A549 (cell line): Measurements from ENCODE around the gene RCAN2. TPM values are rescaled to one million over a fixed set of nuclear protein-coding genes. Genes with fewer than 3 reads are reported as not detected.

Experiments
- ATAC-seq, 2 experiments: fragments of 200-7000 bp in 1 of 2; fragments of >200 bp in 1 of 2; cut with Nextera tagmentation in 1 of 2; cut with Tn5 transposase in 1 of 2; 3 replicates each; pipeline versions ENCODE4 v1.8.0 to v1.9.1; 2018 to 2020; ENCODE audit warnings: mild to moderate bottlenecking in 1 of 2, moderate library complexity in 1 of 2
- CTCF ChIA-PET: fragments of 300-600 bp; sonication (Branson Sonifier 250); formaldehyde crosslinking; extraction: SDS; loops from one replicate; lab custom pipeline; 2021; ENCODE audit warnings: antibody characterized with exemption, inconsistent platforms; lab: Yijun Ruan, JAX
- POLR2A ChIA-PET: fragments of 350-600 bp; formaldehyde crosslinking; extraction: SDS; loops from one replicate; lab custom pipeline; 2021; ENCODE audit warnings: antibody characterized with exemption, inconsistent platforms; lab: Yijun Ruan, JAX
- DNase-seq, 2 experiments: peaks; one replicate each; pipeline versions ENCODE4 v3.0.0 to v3.0.0-alpha.2; 2011 to 2016; ENCODE audit warnings: low read depth in 1 of 2, low spot score in 1 of 2
- FAIRE-seq: peaks from 2 replicates; lab custom pipeline; 2011; peaks lifted over from hg19 to GRCh38; lab: Jason Lieb, UNC
- H3K27ac ChIP-seq, 2 experiments: fragments of >200 bp; sonication (Bioruptor Twin); formaldehyde crosslinking; 3 replicates each; pipeline ENCODE4 v1.5.1; 2016 to 2017
- H3K4me1 ChIP-seq: fragments of >200 bp; sonication (Bioruptor Twin); formaldehyde crosslinking; 3 replicates; pipeline ENCODE4 v1.6.1; 2016
- H3K4me2 ChIP-seq: fragments of >200 bp; sonication (Bioruptor Twin); formaldehyde crosslinking; 3 replicates; pipeline ENCODE4 v1.6.1; 2016
- H3K4me3 ChIP-seq: fragments of >200 bp; sonication (Bioruptor Twin); formaldehyde crosslinking; 3 replicates; pipeline ENCODE4 v1.5.1; 2016
- H3K9me3 ChIP-seq: fragments of >200 bp; sonication (Bioruptor Twin); formaldehyde crosslinking; 3 replicates; pipeline ENCODE4 v1.6.1; 2016
- EHF ChIP-seq: fragments of 250-450 bp; sonication (Bioruptor Pico); IDR thresholded peaks from 2 replicates; pipeline ENCODE4 v1.5.0; 2020; ENCODE audit warnings: mild to moderate bottlenecking
- FOSL2 ChIP-seq, 2 experiments: fragments of 450-650 bp in 1 of 2; fragments of >200 bp in 1 of 2; sonication (Bioruptor Twin) in 1 of 2; formaldehyde crosslinking; IDR thresholded peaks; 2 replicates each; pipeline versions ENCODE4 v1.5.0 to v1.6.1; 2016 to 2020; ENCODE audit warnings: mild to moderate bottlenecking in 1 of 2, moderate library complexity in 1 of 2
- GATA3 ChIP-seq: IDR thresholded peaks from 2 replicates; pipeline ENCODE4 v1.6.1; 2012; ENCODE audit warnings: borderline replicate concordance
- HOXA7 ChIP-seq: fragments of 250-450 bp; sonication (Bioruptor Pico); IDR thresholded peaks from 2 replicates; pipeline ENCODE4 v1.5.0; 2020; ENCODE audit warnings: mild to moderate bottlenecking, moderate library complexity
- KDM5A ChIP-seq: fragments of 200-600 bp; sonication (generic); IDR thresholded peaks from 2 replicates; pipeline ENCODE4 v1.6.1; 2016; ENCODE audit warnings: antibody characterized with exemption, mild to moderate bottlenecking
- MAFK ChIP-seq: fragments of 450-650 bp; IDR thresholded peaks from 2 replicates; pipeline ENCODE4 v1.6.1; 2014; ENCODE audit not compliant: partially characterized antibody
- NR3C1 ChIP-seq: fragments of >200 bp; sonication (Bioruptor Twin); formaldehyde crosslinking; IDR thresholded peaks from 3 replicates; pipeline ENCODE4 v1.6.1; 2017
- PHF8 ChIP-seq: fragments of 200-600 bp; sonication (generic); IDR thresholded peaks from 2 replicates; pipeline ENCODE4 v1.6.1; 2016; ENCODE audit warnings: low read depth, mild to moderate bottlenecking, antibody characterized with exemption, moderate library complexity, borderline replicate concordance
- RCOR1 ChIP-seq: fragments of 150-350 bp; IDR thresholded peaks from 2 replicates; pipeline ENCODE4 v1.6.1; 2014; ENCODE audit warnings: antibody characterized with exemption, low read length, low read depth
- RNF2 ChIP-seq: fragments of 200-600 bp; sonication (generic); IDR thresholded peaks from 2 replicates; pipeline ENCODE4 v1.6.1; 2016; ENCODE audit warnings: low read depth, mild to moderate bottlenecking, antibody characterized with exemption, moderate library complexity, borderline replicate concordance
- SREBF2 ChIP-seq: fragments of 450-650 bp; IDR thresholded peaks from 2 replicates; pipeline ENCODE4 v1.6.1; 2014; ENCODE audit warnings: mild to moderate bottlenecking, moderate library complexity
- TFCP2L1 ChIP-seq: fragments of 250-450 bp; sonication (Bioruptor Pico); IDR thresholded peaks from 2 replicates; pipeline ENCODE4 v1.5.0; 2021; ENCODE audit warnings: mild to moderate bottlenecking
- whole genome bisulfite sequencing: methylation state at CpG from one replicate; pipeline ENCODE4 v1.1.6; 2017; ENCODE audit errors: missing lambda C conversion rate; 5-methylcytosine and 5-hydroxymethylcytosine counted together
- polyA plus RNA-seq, 4 experiments: library from polyadenylated mRNA; depleted of rRNA in 3 of 4; stranded (reverse); fragments of >200 nt; fragmentation: RNase III in 1 of 4; extraction: RNeasy Plus Mini Kit Qiagen cat#74134 plus additional on column Dnase treatment in 1 of 4; gene quantifications; 2 replicates in 3 of 4; 3 replicates in 1 of 4; pipeline ENCODE4 v1.2.3, GENCODE V29; 2011 to 2017
- TF ChIP-seq, protein P1 (sequence below): fragments of 250-450 bp; sonication (Bioruptor Pico); IDR thresholded peaks from 2 replicates; pipeline ENCODE4 v1.5.0; 2020; ENCODE audit warnings: low read depth, mild to moderate bottlenecking, moderate library complexity
- TF ChIP-seq, protein P2 (sequence below): fragments of >200 bp; sonication (Bioruptor Twin); formaldehyde crosslinking; IDR thresholded peaks from 3 replicates; pipeline ENCODE4 v1.5.1; 2016
- TF ChIP-seq, protein P3 (sequence below): fragments of 200-600 bp; sonication (generic); IDR thresholded peaks from 2 replicates; pipeline ENCODE4 v1.6.1; 2016; ENCODE audit warnings: antibody characterized with exemption, mild to moderate bottlenecking, moderate library complexity

The RCAN2 gene
- polyA plus RNA-seq, 2 of the 4 experiments (the other 2 are of a cell fraction), result not detected

DNA sequence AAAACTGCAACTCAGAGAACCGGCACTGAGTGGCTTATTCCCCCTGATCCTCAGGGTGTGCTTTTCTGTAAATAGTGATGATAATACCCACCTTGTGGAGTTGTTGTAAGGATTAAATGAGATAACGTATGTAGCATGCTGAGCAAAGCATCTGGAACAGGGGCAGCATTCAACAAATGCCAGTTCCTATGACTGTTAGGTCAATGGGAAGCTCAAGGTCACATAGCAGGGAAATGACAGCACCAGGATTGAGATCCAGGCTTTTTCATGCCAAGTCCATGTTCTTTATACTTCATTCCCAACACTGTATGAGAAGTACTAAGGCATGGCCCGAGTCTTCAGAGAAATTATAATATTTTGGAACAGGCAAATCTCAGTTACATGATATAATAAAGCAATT, 5.1 kb downstream of the RCAN2 start:
- no peak for FAIRE-seq
- TF ChIP-seq RNF2 (no peak), KDM5A (no peak), SREBF2 (no peak), MAFK (no peak)
- TF ChIP-seq, protein P1, sequence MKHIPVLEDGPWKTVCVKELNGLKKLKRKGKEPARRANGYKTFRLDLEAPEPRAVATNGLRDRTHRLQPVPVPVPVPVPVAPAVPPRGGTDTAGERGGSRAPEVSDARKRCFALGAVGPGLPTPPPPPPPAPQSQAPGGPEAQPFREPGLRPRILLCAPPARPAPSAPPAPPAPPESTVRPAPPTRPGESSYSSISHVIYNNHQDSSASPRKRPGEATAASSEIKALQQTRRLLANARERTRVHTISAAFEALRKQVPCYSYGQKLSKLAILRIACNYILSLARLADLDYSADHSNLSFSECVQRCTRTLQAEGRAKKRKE, result no peak
- TF ChIP-seq, all 56 proteins: peak for 0
- no peak overlapping the region for H3K27ac ChIP-seq
- ChIA-PET CTCF (no interaction called here), POLR2A (no interaction called here)
- no peak overlapping the region for H3K4me2 ChIP-seq
- H3K9me3 ChIP-seq, result no peaks in the 10 kb centered on the region
- no peak overlapping the region for H3K4me3 ChIP-seq
- peaks cover 4% of the 10 kb centered on the region; the same call in 1 of the 3 replicates for H3K4me1 ChIP-seq
- DNase-seq, result no peak
- 0% methylated on average over 3 of the region's 3 CpGs for WGBS
- no peak for ATAC-seq

DNA sequence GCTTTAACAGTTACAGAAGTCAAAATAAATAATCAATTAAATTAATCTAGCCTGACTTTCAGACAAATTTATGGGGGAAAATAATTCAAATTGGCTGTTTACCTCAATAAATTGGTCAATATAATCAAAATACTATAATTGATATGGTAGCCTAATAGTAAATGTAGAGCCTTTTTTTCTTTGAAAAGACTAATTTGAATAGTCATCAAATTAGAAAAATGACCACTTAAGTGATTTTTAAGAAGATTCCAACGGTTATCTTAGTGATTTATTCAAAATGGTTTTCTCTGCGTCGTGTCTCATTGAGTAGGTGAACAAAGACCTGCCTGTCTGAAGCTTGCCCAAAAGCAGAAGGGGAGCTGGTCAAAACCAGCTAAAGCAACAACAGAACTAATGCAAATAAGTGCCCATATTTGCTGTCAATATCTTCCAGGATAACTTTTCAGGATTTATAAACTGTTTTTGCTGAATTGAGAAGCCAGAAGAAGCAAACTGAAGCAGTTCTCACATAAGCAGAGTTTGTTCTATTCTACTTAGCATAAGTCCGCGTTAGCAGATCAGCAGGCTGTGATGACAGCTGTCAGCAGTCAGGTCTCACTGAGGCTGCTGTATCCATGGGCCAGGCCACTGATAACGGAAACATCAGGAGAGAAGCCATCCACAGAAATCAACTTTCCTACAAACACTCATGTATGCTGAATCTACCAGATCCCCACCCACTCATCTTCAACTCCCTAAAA, 7.0 kb downstream of the RCAN2 start:
- H3K4me3 ChIP-seq, result no peak overlapping the region
- H3K4me2 ChIP-seq, result no peak overlapping the region
- 20% methylated on average over 6 of the region's 6 CpGs for WGBS
- ChIA-PET CTCF (no interaction called here), POLR2A (no interaction called here)
- H3K27ac ChIP-seq, result no peak overlapping the region
- no peak for FAIRE-seq
- ATAC-seq, result no peak
- no peaks in the 10 kb centered on the region for H3K9me3 ChIP-seq
- H3K4me1 ChIP-seq, result no peaks in the 10 kb centered on the region
- no peak for DNase-seq
- no peak for TF ChIP-seq HOXA7

DNA sequence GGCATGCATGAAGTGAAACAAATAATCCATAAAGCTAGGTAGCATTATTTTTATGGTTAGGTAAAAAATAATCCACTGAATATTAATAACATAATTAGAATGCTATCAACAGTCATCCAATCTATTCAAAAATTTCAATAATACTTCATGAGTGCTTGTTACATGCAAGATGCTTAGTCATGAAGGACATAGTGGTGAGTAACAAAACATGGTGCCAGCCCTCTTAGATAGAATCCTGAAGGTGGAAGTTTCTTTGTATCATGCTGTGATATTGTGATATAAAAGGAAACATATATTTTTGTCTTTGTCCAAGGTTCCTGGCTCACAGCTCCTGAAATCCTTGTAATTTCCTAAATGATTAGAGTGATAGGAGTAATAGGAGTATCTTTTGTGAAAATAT, 14.9 kb downstream of the RCAN2 start:
- FAIRE-seq, result no peak
- ChIA-PET CTCF (interaction anchor here (1.6 kb wide), 1 partner anchor 15 kb away, joined by 4 read pairs; the partner anchor contains the start of gene RCAN2), POLR2A (no interaction called here)
- Histone ChIP-seq H3K9me3 (no peaks in the 10 kb centered on the region), H3K4me3 (no peak overlapping the region), H3K4me2 (no peak overlapping the region), H3K27ac (no peak overlapping the region), H3K4me1 (no peaks in the 10 kb centered on the region)
- ATAC-seq, result no peak
- TF ChIP-seq NR3C1, result no peak
- no peak for TF ChIP-seq FOSL2 (IDR thresholded peaks at IDR 0.05)
- TF ChIP-seq FOSL2 (CRISPR knock-in tag; IDR thresholded peaks at IDR 0.05), result no peak
- TF ChIP-seq, protein P2, sequence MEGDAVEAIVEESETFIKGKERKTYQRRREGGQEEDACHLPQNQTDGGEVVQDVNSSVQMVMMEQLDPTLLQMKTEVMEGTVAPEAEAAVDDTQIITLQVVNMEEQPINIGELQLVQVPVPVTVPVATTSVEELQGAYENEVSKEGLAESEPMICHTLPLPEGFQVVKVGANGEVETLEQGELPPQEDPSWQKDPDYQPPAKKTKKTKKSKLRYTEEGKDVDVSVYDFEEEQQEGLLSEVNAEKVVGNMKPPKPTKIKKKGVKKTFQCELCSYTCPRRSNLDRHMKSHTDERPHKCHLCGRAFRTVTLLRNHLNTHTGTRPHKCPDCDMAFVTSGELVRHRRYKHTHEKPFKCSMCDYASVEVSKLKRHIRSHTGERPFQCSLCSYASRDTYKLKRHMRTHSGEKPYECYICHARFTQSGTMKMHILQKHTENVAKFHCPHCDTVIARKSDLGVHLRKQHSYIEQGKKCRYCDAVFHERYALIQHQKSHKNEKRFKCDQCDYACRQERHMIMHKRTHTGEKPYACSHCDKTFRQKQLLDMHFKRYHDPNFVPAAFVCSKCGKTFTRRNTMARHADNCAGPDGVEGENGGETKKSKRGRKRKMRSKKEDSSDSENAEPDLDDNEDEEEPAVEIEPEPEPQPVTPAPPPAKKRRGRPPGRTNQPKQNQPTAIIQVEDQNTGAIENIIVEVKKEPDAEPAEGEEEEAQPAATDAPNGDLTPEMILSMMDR, result no peak
- TF ChIP-seq GATA3, result no peak
- TF ChIP-seq EHF (CRISPR knock-in tag), result no peak
- TF ChIP-seq RCOR1, result no peak
- TF ChIP-seq, protein P3, sequence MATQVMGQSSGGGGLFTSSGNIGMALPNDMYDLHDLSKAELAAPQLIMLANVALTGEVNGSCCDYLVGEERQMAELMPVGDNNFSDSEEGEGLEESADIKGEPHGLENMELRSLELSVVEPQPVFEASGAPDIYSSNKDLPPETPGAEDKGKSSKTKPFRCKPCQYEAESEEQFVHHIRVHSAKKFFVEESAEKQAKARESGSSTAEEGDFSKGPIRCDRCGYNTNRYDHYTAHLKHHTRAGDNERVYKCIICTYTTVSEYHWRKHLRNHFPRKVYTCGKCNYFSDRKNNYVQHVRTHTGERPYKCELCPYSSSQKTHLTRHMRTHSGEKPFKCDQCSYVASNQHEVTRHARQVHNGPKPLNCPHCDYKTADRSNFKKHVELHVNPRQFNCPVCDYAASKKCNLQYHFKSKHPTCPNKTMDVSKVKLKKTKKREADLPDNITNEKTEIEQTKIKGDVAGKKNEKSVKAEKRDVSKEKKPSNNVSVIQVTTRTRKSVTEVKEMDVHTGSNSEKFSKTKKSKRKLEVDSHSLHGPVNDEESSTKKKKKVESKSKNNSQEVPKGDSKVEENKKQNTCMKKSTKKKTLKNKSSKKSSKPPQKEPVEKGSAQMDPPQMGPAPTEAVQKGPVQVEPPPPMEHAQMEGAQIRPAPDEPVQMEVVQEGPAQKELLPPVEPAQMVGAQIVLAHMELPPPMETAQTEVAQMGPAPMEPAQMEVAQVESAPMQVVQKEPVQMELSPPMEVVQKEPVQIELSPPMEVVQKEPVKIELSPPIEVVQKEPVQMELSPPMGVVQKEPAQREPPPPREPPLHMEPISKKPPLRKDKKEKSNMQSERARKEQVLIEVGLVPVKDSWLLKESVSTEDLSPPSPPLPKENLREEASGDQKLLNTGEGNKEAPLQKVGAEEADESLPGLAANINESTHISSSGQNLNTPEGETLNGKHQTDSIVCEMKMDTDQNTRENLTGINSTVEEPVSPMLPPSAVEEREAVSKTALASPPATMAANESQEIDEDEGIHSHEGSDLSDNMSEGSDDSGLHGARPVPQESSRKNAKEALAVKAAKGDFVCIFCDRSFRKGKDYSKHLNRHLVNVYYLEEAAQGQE, result no peak
- TF ChIP-seq TFCP2L1, result no peak
- no peak for TF ChIP-seq PHF8
- DNase-seq, result no peak
